Motor neuron (in vitro differentiated cells): ENCODE measurements around the gene GIGYF2. TPM values are rescaled to one million over a fixed set of nuclear protein-coding genes. Genes with fewer than 3 reads are reported as not detected.
"Not testable (repeated sequence)": the region's sequence is repeated elsewhere in the genome, so short reads cannot be mapped to it uniquely, and the experiment has no call there.

Experiments used
- ATAC-seq, 8 experiments: fragments of 200-7000 bp; cut with Tn5 transposase; replicated peaks in 6 of 8; 2 replicates each; pipeline ENCODE4 v1.8.0; 2021; ENCODE audit warnings: mild to moderate bottlenecking in 8 of 8, moderate library complexity in 8 of 8
- H3K27ac ChIP-seq, 2 donors: fragments of 250-450 bp; sonication (Bioruptor Pico); 2 replicates each; pipeline ENCODE4 v1.9.0; 2021; ENCODE audit warnings: antibody characterized with exemption in 2 of 2, mild to moderate bottlenecking in 2 of 2, moderate library complexity in 1 of 2
- H3K4me1 ChIP-seq, 2 donors: fragments of 250-450 bp; sonication (Bioruptor Pico); replicated peaks in 1 of 2; 2 replicates each; pipeline ENCODE4 v1.6.1; 2021; ENCODE audit warnings: antibody characterized with exemption in 2 of 2, mild to moderate bottlenecking in 2 of 2, moderate library complexity in 1 of 2
- H3K4me3 ChIP-seq, 5 donors: fragments of 250-450 bp; sonication (Bioruptor Pico); 2 replicates each; pipeline ENCODE4 v1.9.0; 2021; ENCODE audit warnings: antibody characterized with exemption in 5 of 5, mild to moderate bottlenecking in 5 of 5, moderate library complexity in 4 of 5
- WGBS, 10 experiments: fragments of 450-650 bp; shearing (Covaris generic); methylation state at CpG; one replicate each; pipeline ENCODE4 v1.0.0; 2022; 5-methylcytosine and 5-hydroxymethylcytosine counted together
- in situ Hi-C, 9 experiments: fragments of 400-800 bp; cut with MboI; loops; one replicate each; pipeline ENCODE4 v1.15.0; 2021; ENCODE audit warnings: low sequenced_read_pairs in 9 of 9, low pct_unique_long_range_greater_than_20kb in 2 of 9; ENCODE audit not compliant: unreplicated experiment in 9 of 9
- total RNA-seq, 8 experiments: library from RNA; unstranded; fragments of 300-600 nt; gene quantifications; 2 replicates each; pipeline versions ENCODE4 v1.2.3 to v1.2.4, GENCODE V29; 2022

The GIGYF2 gene
- total RNA-seq, 8 experiments from 2014 or later = 43.9 to 74.2 (median 53.6) TPM

DNA sequence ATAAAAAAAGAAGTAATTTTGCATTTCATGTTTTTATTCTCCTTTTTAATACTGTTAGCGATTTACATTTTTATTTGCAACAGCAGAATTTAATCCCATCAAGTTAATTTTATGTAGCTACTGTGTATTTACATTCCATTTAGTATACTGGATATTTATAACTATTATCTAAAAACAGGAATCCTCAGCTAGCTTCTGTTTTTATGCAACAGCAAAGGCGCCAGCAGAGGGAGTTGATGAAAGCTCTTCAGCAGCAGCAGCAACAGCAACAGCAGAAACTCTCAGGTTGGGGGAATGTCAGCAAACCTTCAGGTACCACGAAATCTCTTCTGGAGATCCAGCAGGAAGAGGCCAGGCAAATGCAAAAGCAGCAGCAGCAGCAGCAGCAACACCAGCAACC lies 146.7 kb downstream of the GIGYF2 start:
- in situ Hi-C loops = no loop called here
- no peaks in the 10 kb centered on the region for H3K4me1 ChIP-seq
- peak in 1 of 8 experiments; percentile 87 for ATAC-seq
- 31 to 98% (median 83%) methylated on average over 1 to 3 of the region's 3 CpGs; no CpG with 5 or more reads in 1 of the 10 experiments for WGBS, 10 experiments
- no peak overlapping the region for H3K4me3 ChIP-seq
- H3K27ac ChIP-seq = no peak overlapping the region

DNA sequence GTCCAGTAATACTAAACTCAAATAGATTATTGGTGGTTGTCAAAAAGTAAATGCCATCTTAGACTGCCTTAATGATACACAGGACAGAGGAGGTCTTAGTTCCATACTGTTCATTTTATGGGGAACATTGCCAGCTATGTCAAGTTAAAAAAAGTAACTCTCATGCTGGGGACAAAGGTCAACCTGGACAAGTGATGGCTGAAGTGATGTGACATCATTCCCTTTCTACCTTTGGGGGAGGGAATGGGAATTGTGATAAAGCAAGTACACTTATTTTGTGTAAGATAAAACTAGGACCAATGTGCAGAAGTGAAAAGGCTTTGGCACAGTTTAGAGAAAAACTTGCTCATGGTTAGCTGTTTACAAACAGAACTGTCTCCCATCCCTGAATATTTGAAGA lies 148.9 kb downstream of the GIGYF2 start:
- Histone ChIP-seq H3K4me1 (no peaks in the 10 kb centered on the region), H3K27ac (no peak overlapping the region), H3K4me3 (no peak overlapping the region)
- ATAC-seq = no peak
- in situ Hi-C loops = no loop called here

DNA sequence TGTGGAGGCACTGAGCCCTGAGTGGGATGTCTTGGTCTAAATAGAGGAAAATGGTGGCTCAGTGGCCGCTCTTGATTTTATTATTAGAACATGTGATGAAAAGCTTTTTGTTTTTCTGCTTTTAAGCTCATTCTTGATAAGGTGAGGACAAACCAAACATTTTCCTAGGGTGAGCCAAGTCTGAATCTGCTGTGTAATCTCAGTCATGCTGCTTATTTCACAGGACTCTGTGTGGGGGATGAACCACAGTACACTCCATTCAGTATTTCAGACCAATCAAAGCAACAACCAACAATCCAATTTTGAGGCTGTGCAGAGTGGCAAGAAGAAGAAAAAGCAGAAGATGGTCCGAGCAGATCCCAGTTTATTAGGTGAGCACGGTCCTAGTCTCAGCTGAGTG lies 152.9 kb downstream of the GIGYF2 start:
- in situ Hi-C loops = loop anchor here in 7 of 9 experiments (10.0 to 25.0 kb wide), 3 partner anchors 187 to 412 kb away; partner anchors contain the start of genes ATG16L1 (in 7 of the 7) and NEU2 (in 1 of the 7)
- WGBS, 10 experiments = 67 to 100% (median 100%) methylated on average over 1 to 3 of the region's 3 CpGs; no CpG with 5 or more reads in 3 of the 10 experiments
- Histone ChIP-seq H3K4me3 (no peak overlapping the region), H3K4me1 (no peaks in the 10 kb centered on the region), H3K27ac (no peak overlapping the region)
- no peak for ATAC-seq

DNA sequence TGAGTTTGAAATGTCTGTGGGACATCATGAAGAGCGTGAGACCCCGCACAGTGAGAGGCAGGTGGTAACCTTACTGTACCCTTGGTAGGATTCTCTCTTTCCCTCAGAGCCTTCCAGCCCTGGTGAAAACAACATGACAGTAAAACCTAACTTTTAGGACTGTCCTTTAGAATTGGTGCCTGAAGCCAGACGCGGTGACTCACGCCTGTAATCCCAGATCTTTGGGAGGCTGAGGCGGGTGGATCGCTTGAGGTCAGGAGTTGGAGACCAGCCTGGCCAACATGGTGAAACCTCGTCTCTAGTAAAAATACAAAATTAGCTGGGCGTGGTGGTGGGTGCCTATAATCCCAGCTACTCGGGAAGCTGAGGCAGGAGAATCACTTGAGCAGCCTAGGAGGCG lies 154.9 kb downstream of the GIGYF2 start:
- WGBS, 10 experiments = 64 to 100% (median 93%) methylated on average over 2 to 8 of the region's 11 CpGs; no CpG with 5 or more reads in 3 of the 10 experiments

DNA sequence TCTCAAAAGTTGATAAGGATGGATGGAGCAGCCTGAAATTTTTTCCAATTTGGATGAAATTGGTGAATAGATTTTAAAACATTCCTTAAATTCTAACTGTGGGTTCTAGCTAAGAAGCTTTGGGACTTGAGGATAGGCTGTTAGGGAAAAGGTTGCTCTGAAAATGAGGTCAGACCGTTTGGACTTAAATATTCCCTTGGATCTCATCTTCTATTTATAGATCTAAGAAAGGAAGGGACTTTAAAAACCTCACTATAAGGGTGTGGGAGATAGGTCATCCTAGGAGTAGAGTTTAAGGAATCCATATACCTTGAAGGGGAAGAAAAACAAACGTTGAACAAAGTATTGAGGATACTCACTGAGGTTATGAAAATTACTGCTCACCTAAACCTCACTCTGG lies 155.5 kb downstream of the GIGYF2 start:
- 42 to 80% (median 58%) methylated on average over 1 to 2 of the region's 2 CpGs; no CpG with 5 or more reads in 1 of the 10 experiments for WGBS, 10 experiments
- Histone ChIP-seq H3K4me3 (no peak overlapping the region), H3K4me1 (no peaks in the 10 kb centered on the region), H3K27ac (no peak overlapping the region)
- no peak for ATAC-seq
- in situ Hi-C loops = loop anchor here in 7 of 9 experiments (10.0 to 25.0 kb wide), 3 partner anchors 185 to 410 kb away; partner anchors contain the start of genes ATG16L1 (in 7 of the 7) and NEU2 (in 1 of the 7)

More for the DNA sequence above, 154.9 kb downstream of the GIGYF2 start:
- not testable (repeated sequence) for H3K4me3 ChIP-seq, H3K4me1 ChIP-seq, H3K27ac ChIP-seq, ATAC-seq
- in situ Hi-C loops = loop anchor here in 7 of 9 experiments (10.0 to 25.0 kb wide), 3 partner anchors 185 to 410 kb away; partner anchors contain the start of genes ATG16L1 (in 7 of the 7) and NEU2 (in 1 of the 7)

DNA sequence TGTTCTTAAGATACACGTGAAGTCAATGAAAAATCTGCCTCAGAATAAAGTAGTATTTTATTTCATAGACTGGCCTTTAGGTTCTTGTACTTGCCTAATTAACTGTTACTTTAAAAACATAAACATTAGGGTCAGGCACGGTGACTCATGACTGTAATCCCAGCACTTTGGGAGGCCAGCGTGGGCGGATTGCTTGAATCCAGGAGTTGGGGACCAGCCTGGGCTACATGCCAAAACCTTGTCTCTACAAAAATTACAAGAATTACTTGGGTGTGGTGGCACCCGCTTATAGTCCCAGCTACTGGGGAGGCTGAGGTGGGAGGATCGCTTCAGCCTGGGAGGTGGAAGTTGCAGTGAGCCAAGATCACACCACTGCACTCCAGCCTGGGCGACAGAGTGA lies 157.0 kb downstream of the GIGYF2 start:
- in situ Hi-C loops = loop anchor here in 7 of 9 experiments (10.0 to 25.0 kb wide), 3 partner anchors 183 to 408 kb away; partner anchors contain the start of genes ATG16L1 (in 7 of the 7) and NEU2 (in 1 of the 7)
- Histone ChIP-seq H3K27ac (no peak overlapping the region), H3K4me1 (no peaks in the 10 kb centered on the region), H3K4me3 (no peak overlapping the region)
- peak in 2 of 8 experiments; percentile 52 for ATAC-seq
- 0 to 100% (median 56%) methylated on average over 1 to 7 of the region's 7 CpGs; no CpG with 5 or more reads in 1 of the 10 experiments for WGBS, 10 experiments

DNA sequence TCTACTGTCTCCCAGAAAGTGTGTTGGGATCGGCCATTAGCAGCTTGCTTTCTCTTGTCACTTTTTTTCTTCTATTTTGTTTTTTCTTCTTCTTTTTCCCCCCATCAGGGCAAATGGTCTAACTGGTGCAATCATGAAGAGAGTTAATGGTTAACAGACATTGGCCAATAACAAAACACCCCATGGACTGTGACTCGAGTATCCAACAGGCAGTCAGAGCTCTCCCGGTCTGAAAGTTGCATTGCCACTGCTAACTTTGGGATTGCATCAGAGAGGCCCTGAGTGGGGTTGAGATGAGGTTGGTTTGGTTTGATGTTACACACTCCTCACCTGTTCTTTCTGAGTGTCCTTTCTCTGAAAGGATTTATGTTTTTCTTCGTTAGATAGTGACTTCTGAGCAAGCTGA lies 160.0 kb downstream of the GIGYF2 start:
- Histone ChIP-seq H3K4me3 (no peak overlapping the region), H3K4me1 (no peaks in the 10 kb centered on the region), H3K27ac (no peak overlapping the region)
- 42 to 100% (median 78%) methylated on average over 1 to 4 of the region's 4 CpGs; no CpG with 5 or more reads in 3 of the 10 experiments for whole genome bisulfite sequencing, 10 experiments
- in situ Hi-C loops = loop anchor here in 7 of 9 experiments (10.0 to 25.0 kb wide), 3 partner anchors 180 to 405 kb away; partner anchors contain the start of genes ATG16L1 (in 7 of the 7) and NEU2 (in 1 of the 7)
- no peak for ATAC-seq

DNA sequence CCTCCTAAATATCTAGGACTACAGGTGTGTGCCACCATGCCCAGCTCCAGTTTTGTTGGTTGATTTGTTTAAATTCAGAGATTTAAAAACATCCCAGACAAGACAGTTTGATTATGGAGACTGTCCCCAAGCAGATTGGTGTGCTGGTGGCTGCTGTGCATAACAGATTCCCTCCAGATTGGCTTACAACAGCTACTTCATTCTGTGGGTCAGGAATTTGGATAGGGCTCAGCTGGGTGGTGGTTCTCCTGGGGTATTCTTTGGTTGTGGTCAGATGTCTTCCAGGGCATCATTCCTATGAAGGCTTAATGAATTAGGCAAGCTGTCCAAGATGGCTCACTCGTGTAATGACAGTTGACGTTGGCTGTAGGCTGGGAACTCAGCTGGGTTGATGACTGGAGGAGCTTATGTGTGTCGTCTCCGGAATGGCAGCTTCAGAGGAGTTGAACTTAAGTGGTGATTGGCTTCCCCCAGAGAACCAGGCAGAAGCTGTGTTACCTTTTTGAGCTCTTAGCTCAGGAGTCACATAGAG lies 162.3 kb downstream of the GIGYF2 start:
- in situ Hi-C loops = loop anchor here in 7 of 9 experiments (10.0 to 25.0 kb wide), 3 partner anchors 178 to 403 kb away; partner anchors contain the start of genes ATG16L1 (in 7 of the 7) and NEU2 (in 1 of the 7)
- ATAC-seq = no peak
- Histone ChIP-seq H3K4me1 (no peaks in the 10 kb centered on the region), H3K27ac (no peak overlapping the region), H3K4me3 (no peak overlapping the region)
- WGBS, 10 experiments = 40 to 100% (median 93%) methylated on average over 1 to 4 of the region's 4 CpGs; no CpG with 5 or more reads in 3 of the 10 experiments

DNA sequence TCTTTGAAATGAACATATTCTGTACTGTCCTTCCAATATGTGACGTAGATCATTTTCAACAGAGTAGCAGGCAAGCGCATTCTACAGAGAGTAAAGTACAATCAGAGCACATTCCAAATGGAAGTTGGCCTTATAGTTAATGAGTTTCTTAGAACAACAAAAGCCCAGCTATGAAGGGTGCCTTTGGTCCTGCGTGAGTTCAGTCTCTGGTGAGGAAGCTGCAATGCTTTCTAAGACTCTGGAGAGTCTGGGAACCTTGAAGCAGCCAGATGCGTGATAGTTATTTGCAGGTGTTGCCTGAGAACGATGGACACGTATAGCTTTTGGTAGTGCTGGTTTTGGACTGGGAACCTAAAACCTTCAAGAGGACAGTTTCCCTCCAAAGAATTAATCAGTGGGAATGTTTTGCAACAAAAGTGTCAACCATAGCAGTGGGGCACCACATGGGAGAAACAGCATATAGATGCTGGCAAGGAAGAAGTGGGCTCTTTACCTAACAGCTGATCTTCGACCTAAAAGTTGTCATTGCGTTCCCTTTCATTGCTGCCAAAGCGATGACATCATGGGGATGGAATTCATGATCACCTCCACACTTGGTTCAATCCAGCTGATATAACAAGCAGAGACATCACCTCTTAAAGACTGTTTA lies 163.6 kb downstream of the GIGYF2 start:
- no peak for ATAC-seq
- Histone ChIP-seq H3K4me3 (no peak overlapping the region), H3K4me1 (no peaks in the 10 kb centered on the region), H3K27ac (no peak overlapping the region)
- in situ Hi-C loops = loop anchor here in 6 of 9 experiments (25.0 kb wide), 2 partner anchors 177 to 402 kb away; partner anchors contain the start of genes ATG16L1 (in 5 of the 6) and NEU2 (in 1 of the 6)
- 84 to 100% (median 96%) methylated on average over 1 to 9 of the region's 9 CpGs for WGBS, 10 experiments

DNA sequence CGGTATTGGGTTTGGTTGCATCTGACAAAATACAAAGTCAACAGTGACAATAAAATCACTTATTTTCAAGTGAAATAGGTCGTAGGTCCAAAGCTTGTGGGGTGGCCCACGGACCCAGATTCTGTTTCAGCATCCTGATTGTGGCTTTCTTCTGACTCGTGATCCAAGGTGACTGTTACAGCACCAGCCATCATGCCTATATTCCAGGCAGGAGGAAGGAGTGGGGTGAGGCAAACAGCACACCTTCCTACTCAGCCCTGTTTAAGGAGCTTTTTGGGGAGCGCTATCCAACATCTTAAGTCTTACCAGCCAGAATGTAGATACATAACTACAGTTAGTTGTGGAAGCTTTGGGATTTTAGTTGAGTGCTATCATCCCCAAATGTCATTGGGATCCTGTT lies 164.2 kb downstream of the GIGYF2 start:
- H3K27ac ChIP-seq = no peak overlapping the region
- in situ Hi-C loops = loop anchor here in 6 of 9 experiments (25.0 kb wide), 2 partner anchors 176 to 401 kb away; partner anchors contain the start of genes ATG16L1 (in 5 of the 6) and NEU2 (in 1 of the 6)
- 95 to 100% (median 100%) methylated on average over 1 to 5 of the region's 5 CpGs; no CpG with 5 or more reads in 2 of the 10 experiments for WGBS, 10 experiments
- no peaks in the 10 kb centered on the region for H3K4me1 ChIP-seq
- no peak overlapping the region for H3K4me3 ChIP-seq
- no peak for ATAC-seq

DNA sequence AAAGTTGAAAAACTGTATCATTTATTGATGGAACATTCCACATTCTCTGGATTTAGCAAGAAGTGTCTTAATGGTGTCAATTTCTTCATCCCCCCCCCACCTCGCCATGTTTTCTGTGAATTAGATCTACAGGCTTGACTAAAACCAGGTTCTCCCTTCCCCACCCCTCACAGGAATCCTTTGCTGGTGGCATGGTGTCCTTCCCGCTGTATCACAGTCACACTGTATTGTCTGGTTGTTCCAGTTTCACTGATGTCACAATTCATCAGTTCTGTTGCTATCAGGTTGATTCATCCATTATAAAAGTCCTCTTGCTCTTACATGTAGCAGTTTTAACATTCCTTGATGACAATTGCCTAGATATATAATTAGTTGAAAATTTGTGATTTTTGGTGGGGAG lies 166.9 kb downstream of the GIGYF2 start:
- Histone ChIP-seq H3K4me3 (no peak overlapping the region), H3K4me1 (no peaks in the 10 kb centered on the region), H3K27ac (no peak overlapping the region)
- in situ Hi-C loops = loop anchor here in 6 of 9 experiments (25.0 kb wide), 2 partner anchors 173 to 398 kb away; partner anchors contain the start of genes ATG16L1 (in 5 of the 6) and NEU2 (in 1 of the 6)
- ATAC-seq = no peak
- WGBS, 10 experiments = 80 to 100% (median 100%) methylated on average over 1 to 2 of the region's 2 CpGs; no CpG with 5 or more reads in 3 of the 10 experiments

DNA sequence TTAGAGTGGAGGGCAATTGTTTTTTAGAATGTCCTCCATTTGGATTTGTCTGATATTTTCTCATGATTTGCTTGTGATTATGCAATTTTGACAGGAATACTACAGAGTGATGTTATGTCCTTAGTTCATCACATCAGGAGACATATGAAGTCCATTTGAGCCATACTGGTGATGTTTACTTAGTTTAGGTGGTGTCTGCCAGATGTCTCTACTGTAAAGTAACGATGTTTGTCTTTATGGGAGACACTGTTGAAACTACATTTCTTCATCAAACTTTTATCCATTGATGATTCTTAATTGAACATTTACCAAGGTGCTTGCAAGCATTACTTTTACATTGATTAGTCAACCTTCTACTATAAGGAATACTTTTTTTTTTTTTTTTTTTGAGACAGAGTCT lies 168.0 kb downstream of the GIGYF2 start:
- no peak overlapping the region for H3K4me3 ChIP-seq
- in situ Hi-C loops = loop anchor here in 6 of 9 experiments (25.0 kb wide), 2 partner anchors 172 to 397 kb away; partner anchors contain the start of genes ATG16L1 (in 5 of the 6) and NEU2 (in 1 of the 6)
- ATAC-seq = no peak
- H3K4me1 ChIP-seq = no peaks in the 10 kb centered on the region
- no peak overlapping the region for H3K27ac ChIP-seq
- 88 to 100% (median 100%) methylated on average over 1 of the region's 1 CpG; no CpG with 5 or more reads in 6 of the 10 experiments for WGBS, 10 experiments
